Measurements from ENCODE around the gene CCSER1. TPM values are rescaled to one million over a fixed set of nuclear protein-coding genes. Genes with fewer than 3 reads are reported as not detected.

CCSER1 gene
- total RNA-seq, 4 donors from 2014 or later = 13.3 to 54.6 (median 34.0) TPM

DNA sequence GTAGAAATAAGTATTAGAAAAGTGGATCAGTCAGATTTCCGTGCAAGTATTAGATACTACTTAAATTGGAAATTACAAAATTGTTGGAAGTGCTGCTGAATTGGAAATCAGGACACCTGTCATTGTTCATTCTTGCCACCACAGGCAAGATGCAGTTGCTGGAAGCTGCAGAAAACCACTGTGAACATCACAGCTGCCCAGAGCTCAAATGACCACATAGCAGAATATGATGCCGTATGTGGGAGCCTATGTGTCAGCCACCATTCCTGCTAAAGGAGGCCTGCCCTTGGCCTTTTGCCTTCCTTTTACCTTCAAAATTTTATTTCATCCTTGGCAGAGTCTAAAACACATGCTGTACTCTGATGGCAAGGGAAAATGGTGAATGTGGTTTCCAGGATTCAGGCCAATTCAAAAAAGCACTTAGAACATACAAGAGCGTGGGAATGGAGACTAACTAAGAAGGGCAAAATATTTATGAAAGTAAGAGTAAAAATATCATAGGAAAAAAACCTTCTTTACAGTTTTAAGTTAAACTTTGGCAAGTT lies 1171.0 kb downstream of the CCSER1 start:
- Histone ChIP-seq H3K36me3 (no peaks in the 10 kb centered on the region), H3K4me1 (no peaks in the 10 kb centered on the region), H3K27me3 (no peaks in the 10 kb centered on the region), H3K27ac (no peak overlapping the region), H3K9me3 (no peaks in the 10 kb centered on the region), H3K4me3 (no peak overlapping the region)
- in situ Hi-C loops (cut with MboI; ENCODE audit: low pct_ligation_motif_present in 1 of 4, low pct_unique_long_range_greater_than_20kb in 1 of 4, low sequenced_read_pairs in 3 of 4) = no loop called here
- 88 to 95% methylated on average over 2 to 3 of the region's 3 CpGs for WGBS, 2 donors (ENCODE audit: low coverage in 1 of 2)
- DNase-seq = no peak
- intact Hi-C loops (cut with DNase I; ENCODE audit: low total_unique reads) = no loop called here
- TF ChIP-seq POLR2A (IDR thresholded peaks at IDR 0.05) (no peak), EP300 (IDR thresholded peaks at IDR 0.05; ENCODE audit: low read depth) (no peak)

DNA sequence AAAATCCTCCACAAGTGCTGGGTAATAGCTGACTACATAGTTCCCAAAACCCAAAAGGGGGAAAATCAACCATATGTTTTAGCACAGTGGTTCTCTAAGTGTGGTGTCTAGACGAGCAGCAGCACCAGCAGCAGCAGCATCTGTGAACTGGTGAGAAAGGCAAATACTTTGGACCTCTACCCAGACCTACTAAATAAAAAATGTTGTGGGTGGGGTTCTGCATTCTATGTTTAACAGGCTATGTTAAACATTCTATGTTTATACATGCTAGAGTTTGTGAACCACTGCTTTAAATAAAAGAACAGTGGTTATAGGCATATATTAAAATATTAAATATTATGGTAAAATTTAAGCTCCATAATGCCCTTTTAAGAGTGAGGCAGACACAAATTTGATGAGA lies 1171.6 kb downstream of the CCSER1 start:
- H3K27ac ChIP-seq = no peak overlapping the region
- DNase-seq = no peak
- in situ Hi-C loops (cut with MboI; ENCODE audit: low pct_ligation_motif_present in 1 of 4, low pct_unique_long_range_greater_than_20kb in 1 of 4, low sequenced_read_pairs in 3 of 4) = no loop called here
- WGBS, 2 donors (ENCODE audit: low coverage in 1 of 2) = 33 to 58% methylated on average over 1 of the region's 1 CpG
- H3K9me3 ChIP-seq = no peaks in the 10 kb centered on the region
- no peak for TF ChIP-seq POLR2A (IDR thresholded peaks at IDR 0.05)
- no peak for TF ChIP-seq POLR2AphosphoS5 (IDR thresholded peaks at IDR 0.05)
- TF ChIP-seq, protein P1, sequence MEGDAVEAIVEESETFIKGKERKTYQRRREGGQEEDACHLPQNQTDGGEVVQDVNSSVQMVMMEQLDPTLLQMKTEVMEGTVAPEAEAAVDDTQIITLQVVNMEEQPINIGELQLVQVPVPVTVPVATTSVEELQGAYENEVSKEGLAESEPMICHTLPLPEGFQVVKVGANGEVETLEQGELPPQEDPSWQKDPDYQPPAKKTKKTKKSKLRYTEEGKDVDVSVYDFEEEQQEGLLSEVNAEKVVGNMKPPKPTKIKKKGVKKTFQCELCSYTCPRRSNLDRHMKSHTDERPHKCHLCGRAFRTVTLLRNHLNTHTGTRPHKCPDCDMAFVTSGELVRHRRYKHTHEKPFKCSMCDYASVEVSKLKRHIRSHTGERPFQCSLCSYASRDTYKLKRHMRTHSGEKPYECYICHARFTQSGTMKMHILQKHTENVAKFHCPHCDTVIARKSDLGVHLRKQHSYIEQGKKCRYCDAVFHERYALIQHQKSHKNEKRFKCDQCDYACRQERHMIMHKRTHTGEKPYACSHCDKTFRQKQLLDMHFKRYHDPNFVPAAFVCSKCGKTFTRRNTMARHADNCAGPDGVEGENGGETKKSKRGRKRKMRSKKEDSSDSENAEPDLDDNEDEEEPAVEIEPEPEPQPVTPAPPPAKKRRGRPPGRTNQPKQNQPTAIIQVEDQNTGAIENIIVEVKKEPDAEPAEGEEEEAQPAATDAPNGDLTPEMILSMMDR (IDR thresholded peaks at IDR 0.05) = no peak
- no peak for TF ChIP-seq EP300 (IDR thresholded peaks at IDR 0.05; ENCODE audit: low read depth)
- H3K36me3 ChIP-seq = no peaks in the 10 kb centered on the region
- H3K4me3 ChIP-seq = no peak overlapping the region
- no peaks in the 10 kb centered on the region for H3K27me3 ChIP-seq
- H3K4me1 ChIP-seq = no peaks in the 10 kb centered on the region
- intact Hi-C loops (cut with DNase I; ENCODE audit: low total_unique reads) = no loop called here

DNA sequence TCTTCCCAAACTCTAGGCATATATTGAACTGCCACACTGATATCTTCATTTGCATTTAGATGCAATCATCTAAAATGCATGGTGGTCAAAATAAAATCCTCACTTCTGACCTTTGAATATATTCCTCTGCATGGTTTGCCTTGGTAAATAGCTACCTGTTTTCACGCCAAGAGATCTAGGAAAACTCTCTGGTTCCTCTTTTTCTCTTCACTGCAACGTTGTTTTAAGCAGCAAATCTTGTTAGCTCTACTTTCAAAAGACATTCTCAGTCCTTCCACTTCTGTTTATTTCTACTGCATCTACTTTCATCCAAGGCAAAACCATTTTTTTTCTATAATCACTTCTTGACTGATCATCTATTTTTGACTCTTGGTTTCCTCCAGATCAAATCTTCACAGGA lies 1174.9 kb downstream of the CCSER1 start:
- Histone ChIP-seq H3K27me3 (no peaks in the 10 kb centered on the region), H3K36me3 (no peaks in the 10 kb centered on the region), H3K4me3 (no peak overlapping the region), H3K9me3 (no peaks in the 10 kb centered on the region), H3K4me1 (no peaks in the 10 kb centered on the region), H3K27ac (no peak overlapping the region)
- in situ Hi-C loops (cut with MboI; ENCODE audit: low pct_ligation_motif_present in 1 of 4, low pct_unique_long_range_greater_than_20kb in 1 of 4, low sequenced_read_pairs in 3 of 4) = no loop called here
- intact Hi-C loops (cut with DNase I; ENCODE audit: low total_unique reads) = no loop called here
- TF ChIP-seq, protein P1 (IDR thresholded peaks at IDR 0.05) = no peak
- TF ChIP-seq POLR2AphosphoS5 (IDR thresholded peaks at IDR 0.05) (no peak), EP300 (IDR thresholded peaks at IDR 0.05; ENCODE audit: low read depth) (no peak), POLR2A (IDR thresholded peaks at IDR 0.05) (no peak)
- no peak for DNase-seq
- WGBS, 2 donors (ENCODE audit: low coverage in 1 of 2) = 57 to 76% methylated on average over 2 of the region's 2 CpGs

DNA sequence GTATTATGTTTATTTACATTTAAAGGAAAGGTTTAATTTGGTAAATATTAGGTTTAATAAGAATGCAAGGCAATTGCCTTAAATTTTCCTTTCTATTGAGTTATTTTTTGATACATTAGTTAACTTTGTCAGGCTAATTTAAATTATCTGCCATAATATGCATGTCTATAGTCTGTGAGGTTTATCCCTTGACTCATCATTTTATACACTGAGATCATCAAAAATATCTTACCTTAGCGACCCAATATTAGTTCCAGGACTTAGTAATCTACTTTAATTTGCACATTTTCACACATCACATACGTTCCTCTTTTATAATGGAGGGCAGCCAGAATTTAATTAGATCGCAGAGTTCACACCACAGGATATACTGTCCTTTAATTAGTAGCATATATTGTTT lies 1177.1 kb downstream of the CCSER1 start:
- no peak overlapping the region for H3K27ac ChIP-seq
- TF ChIP-seq POLR2AphosphoS5 (IDR thresholded peaks at IDR 0.05) = no peak
- TF ChIP-seq, protein P1 (IDR thresholded peaks at IDR 0.05) = no peak
- intact Hi-C loops (cut with DNase I; ENCODE audit: low total_unique reads) = no loop called here
- no peaks in the 10 kb centered on the region for H3K9me3 ChIP-seq
- in situ Hi-C loops (cut with MboI; ENCODE audit: low pct_ligation_motif_present in 1 of 4, low pct_unique_long_range_greater_than_20kb in 1 of 4, low sequenced_read_pairs in 3 of 4) = no loop called here
- H3K36me3 ChIP-seq = no peaks in the 10 kb centered on the region
- no peak for DNase-seq
- no peaks in the 10 kb centered on the region for H3K27me3 ChIP-seq
- 81 to 86% methylated on average over 3 of the region's 3 CpGs for WGBS, 2 donors (ENCODE audit: low coverage in 1 of 2)
- H3K4me3 ChIP-seq = no peak overlapping the region
- H3K4me1 ChIP-seq = no peaks in the 10 kb centered on the region

DNA sequence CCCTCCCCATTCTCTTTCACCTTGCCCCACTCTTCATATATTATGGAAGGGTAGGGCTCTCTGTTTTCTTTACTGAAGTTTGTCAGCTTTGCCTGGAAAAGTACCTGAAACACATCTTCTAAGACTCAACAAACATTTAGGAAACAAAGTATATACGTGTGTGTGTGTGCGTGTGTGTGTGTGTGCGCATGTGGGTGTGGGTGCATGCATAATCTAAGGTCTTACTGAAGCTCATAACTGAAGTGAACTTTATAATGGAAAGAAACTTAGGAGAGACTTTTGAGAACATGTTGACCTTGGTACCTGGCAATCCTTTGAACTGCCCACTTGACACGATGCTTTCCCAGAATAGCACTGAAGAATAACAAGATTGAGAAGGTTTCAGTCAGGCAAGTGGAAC lies 1190.2 kb downstream of the CCSER1 start:
- in situ Hi-C loops (cut with MboI; ENCODE audit: low pct_ligation_motif_present in 1 of 4, low pct_unique_long_range_greater_than_20kb in 1 of 4, low sequenced_read_pairs in 3 of 4) = no loop called here
- Histone ChIP-seq H3K4me3 (no peak overlapping the region), H3K4me1 (no peaks in the 10 kb centered on the region), H3K27me3 (no peaks in the 10 kb centered on the region), H3K9me3 (no peaks in the 10 kb centered on the region), H3K27ac (no peak overlapping the region), H3K36me3 (no peaks in the 10 kb centered on the region)
- TF ChIP-seq POLR2A (IDR thresholded peaks at IDR 0.05) (no peak), EP300 (IDR thresholded peaks at IDR 0.05; ENCODE audit: low read depth) (no peak), POLR2AphosphoS5 (IDR thresholded peaks at IDR 0.05) (no peak)
- TF ChIP-seq, protein P1 (IDR thresholded peaks at IDR 0.05) = no peak
- intact Hi-C loops (cut with DNase I; ENCODE audit: low total_unique reads) = no loop called here
- WGBS, 2 donors (ENCODE audit: low coverage in 1 of 2) = 92 to 96% methylated on average over 4 of the region's 4 CpGs
- DNase-seq = no peak
